GM21825 (cell line): ENCODE results near the gene COL13A1.

Experiments
- ATAC-seq: cut with Tn5 transposase; IDR thresholded peaks from one replicate; pipeline ENCODE4 v1.9.1; 2021; ENCODE audit warnings: mild to moderate bottlenecking, moderate library complexity; ENCODE audit not compliant: unreplicated experiment

Gene COL13A1

DNA sequence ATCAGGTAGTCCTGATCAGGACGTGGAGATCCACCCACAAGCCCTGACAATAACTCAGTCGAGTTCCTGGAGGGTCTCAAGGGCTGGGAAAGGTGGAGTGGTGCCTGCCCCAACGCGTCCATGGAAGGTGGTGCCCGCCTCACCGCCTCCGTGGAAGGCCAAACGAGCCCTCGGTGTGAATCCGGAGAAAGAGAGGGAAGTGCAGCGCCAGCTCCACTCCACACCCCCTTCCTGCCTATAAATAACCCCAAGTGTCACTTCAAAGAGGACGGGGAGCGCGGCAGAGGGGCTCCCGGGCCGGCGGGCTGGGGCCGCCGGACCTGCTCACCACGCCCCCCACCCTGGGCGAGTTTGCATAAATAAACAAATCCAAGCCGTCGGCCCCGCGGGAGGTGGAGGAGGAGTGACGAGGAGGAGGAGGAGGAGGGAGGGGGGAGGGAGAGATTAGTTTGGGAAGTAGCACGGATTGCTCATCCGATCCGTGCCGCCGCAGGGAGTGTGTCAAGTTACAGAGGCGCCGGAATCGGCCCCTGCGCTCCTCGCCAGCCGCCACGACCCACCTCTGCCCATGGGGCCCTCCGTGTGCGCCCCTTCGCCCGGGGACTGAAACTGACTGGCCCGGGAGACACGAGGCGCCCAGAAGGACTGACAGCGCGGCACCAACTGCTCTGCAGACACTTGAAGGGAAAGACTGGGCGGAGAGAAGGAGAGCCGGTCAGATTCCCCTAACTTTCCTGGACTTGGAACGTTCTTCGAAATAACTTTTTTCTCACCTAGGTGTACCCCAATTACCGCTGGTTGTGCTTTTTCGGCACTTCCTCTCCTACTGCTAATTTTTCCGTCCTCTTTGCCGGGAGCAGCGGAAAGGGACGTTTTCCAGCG, at the start of gene COL13A1:
COL13A1 (plus strand) TSS at position 473 of the 882 bp plus-strand sequence. CDS start 518 bp downstream, outside the sequence.
- no peak for ATAC-seq

GRCh38 chr10:69752479-69752878, 49.2 kb upstream of the COL13A1 start:
- ATAC-seq, result no peak

GRCh38 chr10:69756279-69756678, 45.4 kb upstream of the COL13A1 start:
- ATAC-seq, result no peak

DNA sequence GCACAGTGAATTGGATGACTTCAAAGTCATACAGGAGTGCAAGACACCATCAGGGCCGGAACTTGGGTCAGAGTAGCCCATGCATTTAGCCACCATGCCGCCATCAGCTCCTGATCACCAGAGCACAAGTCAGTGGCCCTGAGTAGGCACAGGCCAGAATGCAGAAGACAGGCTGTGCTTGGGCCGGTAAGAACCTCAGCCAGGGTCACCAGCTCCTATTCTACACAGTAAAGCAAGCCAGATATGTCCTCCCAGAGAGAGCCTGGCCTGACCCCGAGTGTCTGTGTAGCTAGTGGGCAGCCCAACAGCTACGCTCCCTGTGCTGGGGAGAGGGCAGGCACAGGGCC, 44.5 kb upstream of the COL13A1 start:
- no peak for ATAC-seq

GRCh38 chr10:69757553-69758309, 44.0 kb upstream of the COL13A1 start:
- no peak for ATAC-seq

DNA sequence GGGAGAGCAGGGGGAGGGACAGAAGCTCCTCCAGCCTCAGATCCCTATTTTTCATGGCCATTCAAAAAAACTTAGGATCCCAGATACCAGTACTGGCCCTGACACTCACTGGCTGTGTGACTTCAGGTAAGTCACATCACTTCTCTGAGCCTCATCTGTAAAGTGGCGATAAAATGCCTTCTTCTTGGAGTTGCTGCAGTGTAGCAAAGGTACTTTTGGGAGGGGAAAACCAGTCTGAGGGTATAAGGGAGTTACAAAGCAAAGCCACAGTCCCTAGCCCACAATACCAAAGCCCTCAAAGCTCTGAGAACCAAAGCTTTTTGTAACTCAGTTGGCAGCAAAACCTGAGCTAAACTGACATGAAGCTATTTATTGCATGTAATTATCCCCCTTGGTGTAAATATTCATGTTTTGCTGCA, 43.4 kb upstream of the COL13A1 start:
- ATAC-seq, result no peak

- ATAC-seq, result no peak
Observed at GRCh38 chr10:69759641-69760040, 42.1 kb upstream of the COL13A1 start.

GRCh38 chr10:69760072-69760471, 41.6 kb upstream of the COL13A1 start:
- ATAC-seq, result no peak

DNA sequence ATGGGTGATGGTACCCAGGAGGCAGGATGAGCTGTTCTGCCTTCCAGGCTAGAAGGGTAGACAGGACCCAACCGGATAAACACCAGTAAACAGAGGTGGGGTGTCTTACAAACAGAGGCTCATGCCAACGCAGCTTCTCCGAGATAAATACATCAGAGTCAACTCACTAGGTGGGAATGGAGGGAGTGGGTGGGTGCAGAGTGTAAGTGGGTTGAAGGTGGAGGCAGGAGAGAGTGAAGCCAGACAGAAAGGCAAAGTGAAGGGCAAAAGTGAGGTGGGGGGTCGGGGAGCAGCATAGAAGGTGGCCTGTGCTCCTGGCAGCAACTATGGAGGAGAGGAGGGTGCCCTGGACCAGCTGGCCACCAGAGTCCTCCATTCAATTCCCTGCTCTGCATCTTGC, 40.4 kb upstream of the COL13A1 start:
- no peak for ATAC-seq

- no peak for ATAC-seq
Observed at GRCh38 chr10:69766161-69766910, 35.4 kb upstream of the COL13A1 start.

GRCh38 chr10:69767793-69768192, 33.9 kb upstream of the COL13A1 start:
- no peak for ATAC-seq

GRCh38 chr10:69768386-69768785, 33.3 kb upstream of the COL13A1 start:
- ATAC-seq, result no peak

- no peak for ATAC-seq
Observed at GRCh38 chr10:69769395-69769992, 32.2 kb upstream of the COL13A1 start.

GRCh38 chr10:69772933-69773704, 28.6 kb upstream of the COL13A1 start:
- ATAC-seq, result no peak

GRCh38 chr10:69774596-69774995, 27.1 kb upstream of the COL13A1 start:
- ATAC-seq, result no peak

- no peak for ATAC-seq
Observed at GRCh38 chr10:69780077-69780476, 21.6 kb upstream of the COL13A1 start.

DNA sequence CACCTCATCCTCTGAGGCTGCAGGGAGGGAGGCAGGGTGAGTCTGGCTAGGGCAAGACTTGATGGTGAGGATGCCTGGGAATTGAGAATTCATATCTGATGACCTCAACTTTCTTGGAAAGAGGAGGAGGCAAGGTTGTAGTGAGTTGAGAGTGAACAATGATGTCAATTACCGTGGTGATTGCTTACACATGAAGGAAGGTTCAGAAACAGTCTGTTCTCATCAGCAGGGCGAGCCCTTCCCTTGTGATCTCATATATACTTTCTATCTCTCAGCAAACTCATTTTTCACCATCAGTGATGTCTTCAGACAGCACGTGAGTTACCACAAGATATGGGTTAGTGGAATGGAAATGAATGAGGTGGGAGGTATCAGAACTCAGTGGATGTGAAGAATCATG, 20.1 kb upstream of the COL13A1 start:
- no peak for ATAC-seq

DNA sequence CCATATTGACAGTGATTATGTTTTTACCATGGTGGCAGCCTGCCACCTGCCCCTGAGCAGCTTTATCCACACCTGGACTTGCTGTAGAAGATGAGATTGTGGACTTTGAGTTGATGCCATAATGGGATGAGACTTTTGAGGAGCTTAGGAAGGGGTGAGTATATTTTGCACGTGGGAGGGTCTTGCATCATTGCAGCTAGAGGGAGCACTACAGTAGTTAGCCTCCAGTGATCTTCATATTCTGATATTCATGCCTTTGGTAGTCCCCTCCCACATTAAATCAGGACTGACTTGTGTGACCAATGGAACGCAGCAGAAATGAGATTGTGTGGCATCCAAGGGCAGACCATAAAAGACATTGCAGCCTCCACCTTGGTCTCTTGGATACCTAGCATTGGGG, 18.2 kb upstream of the COL13A1 start:
- no peak for ATAC-seq

GRCh38 chr10:69786791-69787190, 14.9 kb upstream of the COL13A1 start:
- ATAC-seq, result no peak

GRCh38 chr10:69787681-69788080, 14.0 kb upstream of the COL13A1 start:
- ATAC-seq, result no peak
